ENCODE measurements around the gene CADPS.

DNA sequence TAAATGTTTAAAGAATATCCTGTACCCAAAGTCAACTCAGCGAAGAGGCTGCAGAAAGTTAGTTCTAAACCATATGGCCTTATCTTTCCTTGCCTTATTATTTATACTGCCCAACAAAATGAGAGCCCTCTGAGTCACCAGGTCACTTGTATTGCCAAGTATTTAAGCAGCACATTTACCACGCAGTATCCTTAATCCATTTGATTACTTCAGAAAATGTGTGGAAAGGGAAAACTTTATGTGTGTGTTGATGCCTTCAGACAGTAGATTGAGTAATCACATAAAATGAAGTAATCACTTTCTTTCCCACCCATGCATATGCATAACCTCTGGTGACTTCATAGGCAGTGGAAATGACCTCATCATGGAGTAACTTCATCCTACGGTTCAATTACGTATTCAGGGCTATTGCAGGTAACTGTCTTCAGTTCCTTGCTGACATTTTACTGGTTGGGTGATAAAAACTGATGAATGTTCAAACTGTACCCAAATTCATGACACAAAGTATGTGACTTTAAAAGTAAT is 7.5 kb upstream of the CADPS start:
- TF ChIP-seq, protein P1, sequence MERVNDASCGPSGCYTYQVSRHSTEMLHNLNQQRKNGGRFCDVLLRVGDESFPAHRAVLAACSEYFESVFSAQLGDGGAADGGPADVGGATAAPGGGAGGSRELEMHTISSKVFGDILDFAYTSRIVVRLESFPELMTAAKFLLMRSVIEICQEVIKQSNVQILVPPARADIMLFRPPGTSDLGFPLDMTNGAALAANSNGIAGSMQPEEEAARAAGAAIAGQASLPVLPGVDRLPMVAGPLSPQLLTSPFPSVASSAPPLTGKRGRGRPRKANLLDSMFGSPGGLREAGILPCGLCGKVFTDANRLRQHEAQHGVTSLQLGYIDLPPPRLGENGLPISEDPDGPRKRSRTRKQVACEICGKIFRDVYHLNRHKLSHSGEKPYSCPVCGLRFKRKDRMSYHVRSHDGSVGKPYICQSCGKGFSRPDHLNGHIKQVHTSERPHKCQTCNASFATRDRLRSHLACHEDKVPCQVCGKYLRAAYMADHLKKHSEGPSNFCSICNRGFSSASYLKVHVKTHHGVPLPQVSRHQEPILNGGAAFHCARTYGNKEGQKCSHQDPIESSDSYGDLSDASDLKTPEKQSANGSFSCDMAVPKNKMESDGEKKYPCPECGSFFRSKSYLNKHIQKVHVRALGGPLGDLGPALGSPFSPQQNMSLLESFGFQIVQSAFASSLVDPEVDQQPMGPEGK (CRISPR knock-in tag; IDR thresholded peaks at IDR 0.05; ENCODE audit: borderline replicate concordance): no peak
- TF ChIP-seq TCF4 (CRISPR knock-in tag; IDR thresholded peaks at IDR 0.05; ENCODE audit: borderline replicate concordance): no peak
- TF ChIP-seq ZNF565 (CRISPR knock-in tag; conservative IDR thresholded peaks at IDR 0.05; ENCODE audit: low read depth): no peak
- no peak for TF ChIP-seq ZFP30 (CRISPR knock-in tag; IDR thresholded peaks at IDR 0.05)
